ENCODE results near the gene MEGF10. TPM values are rescaled to one million over a fixed set of nuclear protein-coding genes. Genes with fewer than 3 reads are reported as not detected.
"Not testable (repeated sequence)": the region's sequence is repeated elsewhere in the genome, so short reads cannot be mapped to it uniquely, and the experiment has no call there.

Gene MEGF10
- not detected for total RNA-seq

GRCh38 chr5:127290019-127290945 is at the start of gene MEGF10:
TSS of gene MEGF10 (plus strand) at chr5:127290796. CDS start at chr5:127331309, 40,513 bp downstream.
- no peak within 1 kb of the TSS for H3K27ac Mint-ChIP-seq
- POLR2A ChIA-PET, result no interaction called here
- peak; percentile 46 for DNase-seq

GRCh38 chr5:127243011-127243410 is 47.6 kb upstream of the MEGF10 start:
- H3K27me3 Mint-ChIP-seq, result peaks cover 5% of the 10 kb centered on the region
- ATAC-seq (ENCODE audit: low read depth), result no peak
- no peak overlapping the region for H3K4me3 Mint-ChIP-seq

More at GRCh38 chr5:127290019-127290945, at the start of gene MEGF10:
- peak within 1 kb of the TSS; percentile 40 for H3K4me3 Mint-ChIP-seq
- peak; percentile 56 for ATAC-seq (ENCODE audit: low read depth)
- no peaks in the 10 kb centered on the region for H3K9me3 Mint-ChIP-seq
- H3K27me3 Mint-ChIP-seq, result peaks cover 79% of the 10 kb centered on the region
- no peaks in the 10 kb centered on the region for H3K36me3 Mint-ChIP-seq
- H3K4me1 Mint-ChIP-seq, result peaks cover 9% of the 10 kb centered on the region

GRCh38 chr5:127254729-127255284 is 35.8 kb upstream of the MEGF10 start:
- Mint-ChIP-seq H3K36me3 (no peaks in the 10 kb centered on the region), H3K4me1 (no peaks in the 10 kb centered on the region), H3K9me3 (peaks cover 4% of the 10 kb centered on the region), H3K27ac (no peak overlapping the region), H3K4me3 (no peak overlapping the region), H3K27me3 (no peaks in the 10 kb centered on the region)
- no peak for ATAC-seq (ENCODE audit: low read depth)
- DNase-seq, result no peak
- POLR2A ChIA-PET, result no interaction called here

More at GRCh38 chr5:127243011-127243410, 47.6 kb upstream of the MEGF10 start:
- Mint-ChIP-seq H3K36me3 (no peaks in the 10 kb centered on the region), H3K27ac (no peak overlapping the region), H3K9me3 (peaks cover 2% of the 10 kb centered on the region), H3K4me1 (no peaks in the 10 kb centered on the region)
- POLR2A ChIA-PET, result no interaction called here
- DNase-seq, result no peak

GRCh38 chr5:127256886-127257597 is 33.6 kb upstream of the MEGF10 start:
- DNase-seq (no peak), ATAC-seq (ENCODE audit: low read depth) (no peak)
- no peak overlapping the region for H3K4me3 Mint-ChIP-seq
- H3K27me3 Mint-ChIP-seq, result peaks cover under 1% of the 10 kb centered on the region
- no peaks in the 10 kb centered on the region for H3K4me1 Mint-ChIP-seq
- peaks cover 4% of the 10 kb centered on the region for H3K9me3 Mint-ChIP-seq
- H3K27ac Mint-ChIP-seq, result no peak overlapping the region
- H3K36me3 Mint-ChIP-seq, result no peaks in the 10 kb centered on the region
- POLR2A ChIA-PET, result no interaction called here

GRCh38 chr5:127260686-127261085 is 29.9 kb upstream of the MEGF10 start:
- POLR2A ChIA-PET, result no interaction called here
- Mint-ChIP-seq H3K4me3 (no peak overlapping the region), H3K9me3 (peaks cover 3% of the 10 kb centered on the region), H3K36me3 (no peaks in the 10 kb centered on the region), H3K27ac (no peak overlapping the region), H3K4me1 (no peaks in the 10 kb centered on the region), H3K27me3 (peaks cover 7% of the 10 kb centered on the region)
- DNase-seq, result no peak
- ATAC-seq (ENCODE audit: low read depth), result no peak

GRCh38 chr5:127265473-127265872 is 25.1 kb upstream of the MEGF10 start:
- DNase-seq; H3K27ac Mint-ChIP-seq; H3K4me3 Mint-ChIP-seq; H3K36me3 Mint-ChIP-seq; H3K4me1 Mint-ChIP-seq; H3K9me3 Mint-ChIP-seq; POLR2A ChIA-PET; ATAC-seq (ENCODE audit: low read depth): not testable (repeated sequence)
- H3K27me3 Mint-ChIP-seq, result peaks cover 11% of the 10 kb centered on the region

- H3K9me3 Mint-ChIP-seq; H3K4me1 Mint-ChIP-seq; H3K36me3 Mint-ChIP-seq; H3K27ac Mint-ChIP-seq; H3K4me3 Mint-ChIP-seq; H3K27me3 Mint-ChIP-seq; ATAC-seq (ENCODE audit: low read depth); POLR2A ChIA-PET; DNase-seq: not testable (repeated sequence)
Measured at GRCh38 chr5:127268342-127268741, 22.3 kb upstream of the MEGF10 start.

GRCh38 chr5:127270713-127271112 is 19.9 kb upstream of the MEGF10 start:
- H3K4me3 Mint-ChIP-seq, H3K27ac Mint-ChIP-seq: not testable (repeated sequence)

GRCh38 chr5:127275641-127276193 is 14.9 kb upstream of the MEGF10 start:
- Mint-ChIP-seq H3K4me3 (no peak overlapping the region), H3K27ac (no peak overlapping the region), H3K9me3 (no peaks in the 10 kb centered on the region), H3K4me1 (no peaks in the 10 kb centered on the region), H3K27me3 (no peaks in the 10 kb centered on the region), H3K36me3 (no peaks in the 10 kb centered on the region)
- POLR2A ChIA-PET, result no interaction called here
- no peak for DNase-seq
- no peak for ATAC-seq (ENCODE audit: low read depth)

More at GRCh38 chr5:127270713-127271112, 19.9 kb upstream of the MEGF10 start:
- H3K9me3 Mint-ChIP-seq; H3K4me1 Mint-ChIP-seq; H3K36me3 Mint-ChIP-seq; ATAC-seq (ENCODE audit: low read depth); POLR2A ChIA-PET; DNase-seq; H3K27me3 Mint-ChIP-seq: not testable (repeated sequence)

GRCh38 chr5:127280491-127281220 is 9.9 kb upstream of the MEGF10 start:
- ATAC-seq (ENCODE audit: low read depth), result no peak
- Mint-ChIP-seq H3K27me3 (peaks cover 16% of the 10 kb centered on the region), H3K27ac (no peak overlapping the region), H3K9me3 (no peaks in the 10 kb centered on the region), H3K36me3 (no peaks in the 10 kb centered on the region), H3K4me3 (no peak overlapping the region), H3K4me1 (peaks cover 2% of the 10 kb centered on the region)
- POLR2A ChIA-PET, result no interaction called here
- DNase-seq, result no peak

- ATAC-seq (ENCODE audit: low read depth) (no peak), DNase-seq (no peak)
- POLR2A ChIA-PET, result no interaction called here
- peaks cover 2% of the 10 kb centered on the region for H3K4me1 Mint-ChIP-seq
- no peak overlapping the region for H3K4me3 Mint-ChIP-seq
- H3K27ac Mint-ChIP-seq, result no peak overlapping the region
- H3K36me3 Mint-ChIP-seq, result no peaks in the 10 kb centered on the region
- no peaks in the 10 kb centered on the region for H3K9me3 Mint-ChIP-seq
- peaks cover 22% of the 10 kb centered on the region for H3K27me3 Mint-ChIP-seq
Measured at GRCh38 chr5:127281609-127282008, 9.0 kb upstream of the MEGF10 start.

- no peaks in the 10 kb centered on the region for H3K9me3 Mint-ChIP-seq
- H3K4me1 Mint-ChIP-seq, result peaks cover 9% of the 10 kb centered on the region
- H3K27ac Mint-ChIP-seq, result no peak overlapping the region
- no peak overlapping the region for H3K4me3 Mint-ChIP-seq
- ATAC-seq (ENCODE audit: low read depth), result no peak
- H3K27me3 Mint-ChIP-seq, result peaks cover 78% of the 10 kb centered on the region
- no peaks in the 10 kb centered on the region for H3K36me3 Mint-ChIP-seq
- POLR2A ChIA-PET, result no interaction called here
- DNase-seq, result no peak
Measured at GRCh38 chr5:127288676-127289075, 1.9 kb upstream of the MEGF10 start.
